Thoracic aorta (tissue), 2 donors: Measurements from ENCODE around the gene LPCAT3. TPM values are rescaled to one million over a fixed set of nuclear protein-coding genes. Genes with fewer than 3 reads are reported as not detected.

ENCODE experiments used
- ATAC-seq: fragments of 150-250 bp; one replicate; pipeline ENCODE4 v1.8.0; 2017; ENCODE audit warnings: low read depth; ENCODE audit not compliant: insufficient number of reproducible peaks, low FRiP score
- DNase-seq: peaks from one replicate; pipeline ENCODE4 v3.0.0-alpha.2; 2020; ENCODE audit warnings: low spot score
- H3K27ac ChIP-seq, 2 donors: fragments of 200-600 bp; sonication (generic); 1 replicate in 1 of 2; 2 replicates in 1 of 2; pipeline ENCODE4 v1.5.1; 2016; ENCODE audit warnings: mild to moderate bottlenecking in 2 of 2, moderate library complexity in 2 of 2
- H3K27me3 ChIP-seq: fragments of 200-600 bp; sonication (generic); replicated peaks from 2 replicates; pipeline ENCODE4 v1.6.0; 2016; ENCODE audit warnings: mild to moderate bottlenecking; ENCODE audit not compliant: insufficient read depth
- H3K36me3 ChIP-seq: fragments of 200-600 bp; sonication (generic); one replicate; pipeline ENCODE4 v1.5.1; 2016
- H3K4me1 ChIP-seq, 2 donors: fragments of 200-600 bp; sonication (generic); 1 replicate in 1 of 2; 2 replicates in 1 of 2; pipeline versions ENCODE4 v1.5.1 to v1.6.0; 2016; ENCODE audit warnings: low read depth in 2 of 2, mild to moderate bottlenecking in 1 of 2; ENCODE audit not compliant: control insufficient read depth in 1 of 2
- H3K4me3 ChIP-seq: fragments of 200-600 bp; sonication (generic); 2 replicates; pipeline ENCODE4 v1.5.1; 2016; ENCODE audit warnings: mild to moderate bottlenecking
- H3K9me3 ChIP-seq: fragments of 200-600 bp; sonication (generic); 2 replicates; pipeline ENCODE4 v1.5.1; 2016
- total RNA-seq, 2 donors: library from RNA; depleted of rRNA; stranded (reverse); fragments of >200 nt; gene quantifications; one replicate each; pipeline versions ENCODE4 v1.1.0 to v1.2.3, GENCODE V29; 2016
- TF ChIP-seq, protein P1 (sequence below): fragments of 200-600 bp; sonication (generic); IDR thresholded peaks from one replicate; pipeline ENCODE4 v1.5.1; 2019; ENCODE audit warnings: antibody characterized with exemption

LPCAT3 gene
- total RNA-seq, 2 donors from 2014 or later, result 40.5 to 51.9 TPM

- Histone ChIP-seq H3K9me3 (no peaks in the 10 kb centered on the region), H3K4me1 (peaks cover 13 to 19% of the 10 kb centered on the region in 2 donors), H3K4me3 (no peak overlapping the region), H3K27me3 (no peaks in the 10 kb centered on the region), H3K36me3 (peaks cover 40% of the 10 kb centered on the region), H3K27ac (no peak overlapping the region)
- no peak for DNase-seq
- no peak for ATAC-seq
- TF ChIP-seq, protein P1, sequence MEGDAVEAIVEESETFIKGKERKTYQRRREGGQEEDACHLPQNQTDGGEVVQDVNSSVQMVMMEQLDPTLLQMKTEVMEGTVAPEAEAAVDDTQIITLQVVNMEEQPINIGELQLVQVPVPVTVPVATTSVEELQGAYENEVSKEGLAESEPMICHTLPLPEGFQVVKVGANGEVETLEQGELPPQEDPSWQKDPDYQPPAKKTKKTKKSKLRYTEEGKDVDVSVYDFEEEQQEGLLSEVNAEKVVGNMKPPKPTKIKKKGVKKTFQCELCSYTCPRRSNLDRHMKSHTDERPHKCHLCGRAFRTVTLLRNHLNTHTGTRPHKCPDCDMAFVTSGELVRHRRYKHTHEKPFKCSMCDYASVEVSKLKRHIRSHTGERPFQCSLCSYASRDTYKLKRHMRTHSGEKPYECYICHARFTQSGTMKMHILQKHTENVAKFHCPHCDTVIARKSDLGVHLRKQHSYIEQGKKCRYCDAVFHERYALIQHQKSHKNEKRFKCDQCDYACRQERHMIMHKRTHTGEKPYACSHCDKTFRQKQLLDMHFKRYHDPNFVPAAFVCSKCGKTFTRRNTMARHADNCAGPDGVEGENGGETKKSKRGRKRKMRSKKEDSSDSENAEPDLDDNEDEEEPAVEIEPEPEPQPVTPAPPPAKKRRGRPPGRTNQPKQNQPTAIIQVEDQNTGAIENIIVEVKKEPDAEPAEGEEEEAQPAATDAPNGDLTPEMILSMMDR, result no peak
Measured at GRCh38 chr12:6974180-6974579, 44.1 kb downstream of the LPCAT3 start.

GRCh38 chr12:6970096-6970527, 48.2 kb downstream of the LPCAT3 start:
- Histone ChIP-seq H3K27me3 (no peaks in the 10 kb centered on the region), H3K27ac (peak overlapping the region; percentile 83 to 88), H3K4me3 (peak overlapping the region; percentile 88), H3K4me1 (peaks cover 17 to 27% of the 10 kb centered on the region in 2 donors), H3K36me3 (peaks cover 46% of the 10 kb centered on the region), H3K9me3 (no peaks in the 10 kb centered on the region)
- no peak for DNase-seq
- TF ChIP-seq, protein P1, result no peak
- ATAC-seq, result no peak

DNA sequence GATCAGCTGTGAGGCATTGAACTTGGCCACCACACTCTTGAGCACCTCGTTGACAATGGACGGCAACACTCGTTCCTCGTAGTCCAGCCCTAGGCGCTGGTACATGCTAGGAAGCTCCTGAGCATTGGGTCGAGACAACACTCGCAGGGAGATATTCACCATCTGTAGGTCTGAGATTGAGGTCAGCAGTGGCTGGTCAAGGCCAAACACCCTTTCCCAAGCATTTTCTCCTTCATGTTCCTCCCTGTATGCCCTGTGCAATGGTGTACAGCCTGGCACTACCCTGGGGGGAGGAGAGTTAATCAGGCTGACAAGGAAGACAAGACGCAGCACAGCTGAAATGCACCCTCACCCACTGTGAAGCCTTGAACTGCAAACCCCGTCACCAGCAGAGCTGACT, 49.9 kb downstream of the LPCAT3 start:
- no peak overlapping the region for H3K4me3 ChIP-seq
- peaks cover 37% of the 10 kb centered on the region for H3K36me3 ChIP-seq
- H3K4me1 ChIP-seq, result peaks cover 17 to 27% of the 10 kb centered on the region in 2 donors
- no peaks in the 10 kb centered on the region for H3K27me3 ChIP-seq
- no peak for DNase-seq
- TF ChIP-seq, protein P1, result no peak
- H3K9me3 ChIP-seq, result no peaks in the 10 kb centered on the region
- no peak for ATAC-seq
- H3K27ac ChIP-seq, result no peak overlapping the region

DNA sequence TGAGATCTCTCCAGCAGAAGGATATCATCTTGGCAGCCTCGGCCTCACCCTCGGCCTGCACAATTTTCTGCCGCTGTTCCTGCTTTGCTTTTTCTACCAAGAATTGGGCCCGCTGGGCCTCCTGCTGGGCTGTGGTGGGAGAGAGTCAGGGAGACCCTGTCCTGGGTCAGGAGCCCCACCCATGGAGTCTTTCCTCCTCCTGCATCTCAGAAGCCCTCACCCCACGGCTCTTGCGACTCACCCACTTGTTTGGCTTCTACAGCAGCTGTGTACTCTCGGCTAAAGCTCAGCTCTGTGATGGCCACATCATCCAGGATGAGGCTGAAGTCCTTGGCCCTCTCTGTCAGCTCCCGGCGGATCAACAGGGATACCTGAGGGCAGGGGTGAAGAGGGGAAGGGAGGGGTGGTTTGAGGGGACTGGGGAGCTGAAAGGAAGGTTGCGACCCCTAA, 50.6 kb downstream of the LPCAT3 start:
- DNase-seq (no peak), ATAC-seq (no peak)
- Histone ChIP-seq H3K4me1 (peaks cover 17 to 27% of the 10 kb centered on the region in 2 donors), H3K4me3 (no peak overlapping the region), H3K36me3 (peaks cover 37% of the 10 kb centered on the region), H3K27ac (no peak overlapping the region), H3K27me3 (no peaks in the 10 kb centered on the region), H3K9me3 (no peaks in the 10 kb centered on the region)
- TF ChIP-seq, protein P1, result no peak

GRCh38 chr12:6966351-6966750, 51.9 kb downstream of the LPCAT3 start:
- no peaks in the 10 kb centered on the region for H3K27me3 ChIP-seq
- peaks cover 16 to 23% of the 10 kb centered on the region in 2 donors for H3K4me1 ChIP-seq
- ATAC-seq (no peak), DNase-seq (no peak)
- H3K9me3 ChIP-seq, result no peaks in the 10 kb centered on the region
- no peak overlapping the region for H3K27ac ChIP-seq
- TF ChIP-seq, protein P1, result no peak
- no peak overlapping the region for H3K4me3 ChIP-seq
- peaks cover 37% of the 10 kb centered on the region for H3K36me3 ChIP-seq
